NOMO-1 treated with DMSO at 0.1 percent for 48 hours (cell line): ENCODE data around the gene RPS28.
"Not testable (repeated sequence)": the region's sequence is repeated elsewhere in the genome, so short reads cannot be mapped to it uniquely, and the experiment has no call there.

Experiments used
- DNase-seq: peaks from one replicate; lab custom pipeline; 2025; ENCODE audit not compliant: unreplicated experiment; lab: John Stamatoyannopoulos, UW

Gene RPS28

DNA sequence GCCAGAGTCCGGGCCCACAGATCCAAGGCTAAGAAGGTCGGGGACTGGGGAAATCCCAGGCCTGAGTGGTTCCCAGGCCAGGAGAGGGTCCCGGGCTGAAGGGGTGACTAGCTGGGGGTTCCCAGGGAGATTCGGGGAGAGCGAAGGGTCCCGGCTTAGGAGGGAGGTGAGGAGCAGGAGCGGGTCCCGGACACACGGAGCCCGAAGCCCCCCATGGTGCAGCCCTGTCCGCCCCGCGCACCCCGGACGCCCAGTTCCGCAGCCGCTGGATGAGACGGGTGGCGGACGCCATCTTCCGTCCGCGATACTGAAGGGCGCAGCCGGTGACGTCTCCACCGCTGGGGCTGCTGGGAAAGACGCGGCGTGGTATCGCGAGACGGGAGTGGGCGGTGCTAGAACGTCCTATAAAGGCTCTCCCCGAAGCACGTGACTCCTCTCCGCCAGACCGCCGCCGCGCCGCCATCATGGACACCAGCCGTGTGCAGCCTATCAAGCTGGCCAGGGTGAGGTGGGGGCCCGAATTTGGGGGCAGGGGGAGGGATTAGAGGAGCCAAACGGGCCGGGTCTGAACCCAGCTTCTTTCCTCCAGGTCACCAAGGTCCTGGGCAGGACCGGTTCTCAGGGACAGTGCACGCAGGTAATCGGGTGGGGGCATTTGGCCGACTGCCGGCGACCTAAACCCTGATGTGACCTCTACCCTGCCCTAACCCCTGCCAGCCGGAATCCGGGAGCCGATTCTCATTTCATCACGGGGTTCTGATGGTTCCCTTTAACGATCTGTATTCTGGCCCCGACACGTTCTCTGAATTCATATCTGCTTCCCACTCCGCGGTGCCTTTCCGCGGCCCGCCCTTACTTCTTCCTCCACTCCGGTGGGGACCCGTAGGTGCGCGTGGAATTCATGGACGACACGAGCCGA, at the start of gene RPS28, which contains the start of gene NDUFA7:
Gene RPS28, plus strand, starts transcription at position 430 of the 919 bp plus-strand sequence. Its CDS starts 35 bp downstream, at position 465.
Gene NDUFA7, minus strand, starts transcription at position 309 of the 919 bp plus-strand sequence. Its CDS starts 17 bp downstream, at position 292.
- DNase-seq = peak; percentile 92

DNA sequence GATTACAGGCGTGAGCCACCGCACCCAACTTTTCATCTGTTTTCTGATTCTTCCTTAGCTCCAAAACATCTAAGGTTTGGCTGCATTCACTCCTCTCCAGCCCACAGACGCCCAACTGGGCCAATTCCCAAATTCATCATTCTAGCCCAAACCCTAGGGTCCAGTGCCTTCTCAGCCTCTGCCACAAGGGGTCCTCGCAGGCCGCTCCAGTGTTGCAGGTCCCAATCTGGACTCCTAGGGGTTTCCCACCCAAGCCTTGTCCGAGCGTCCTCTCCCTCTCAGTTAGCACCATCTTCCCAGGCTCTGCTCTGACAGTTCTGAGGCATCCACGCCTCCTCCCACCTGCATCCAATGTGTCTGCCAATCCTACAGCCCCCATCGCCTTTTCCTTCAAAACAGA, 44.8 kb upstream of the RPS28 start:
- DNase-seq = not testable (repeated sequence)

DNA sequence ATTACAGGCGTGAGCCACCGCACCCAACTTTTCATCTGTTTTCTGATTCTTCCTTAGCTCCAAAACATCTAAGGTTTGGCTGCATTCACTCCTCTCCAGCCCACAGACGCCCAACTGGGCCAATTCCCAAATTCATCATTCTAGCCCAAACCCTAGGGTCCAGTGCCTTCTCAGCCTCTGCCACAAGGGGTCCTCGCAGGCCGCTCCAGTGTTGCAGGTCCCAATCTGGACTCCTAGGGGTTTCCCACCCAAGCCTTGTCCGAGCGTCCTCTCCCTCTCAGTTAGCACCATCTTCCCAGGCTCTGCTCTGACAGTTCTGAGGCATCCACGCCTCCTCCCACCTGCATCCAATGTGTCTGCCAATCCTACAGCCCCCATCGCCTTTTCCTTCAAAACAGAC, 30.0 kb upstream of the RPS28 start:
- DNase-seq = not testable (repeated sequence)

DNA sequence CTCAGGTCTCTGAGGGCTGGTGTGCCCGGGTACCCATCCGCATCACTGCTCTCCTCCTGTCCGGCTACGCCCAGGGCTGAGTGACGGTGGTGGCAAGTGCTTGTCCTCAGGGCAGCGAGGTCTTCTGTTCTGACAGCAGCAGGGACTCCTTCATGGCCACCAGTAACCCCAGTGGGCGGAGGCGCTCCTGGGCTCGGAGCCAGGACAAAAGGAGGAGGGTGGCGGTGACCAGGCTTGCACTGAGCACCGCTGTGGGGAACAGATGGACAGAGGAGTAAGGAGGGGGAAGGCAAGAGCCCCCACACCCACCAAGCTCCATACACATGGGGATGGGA, 19.0 kb upstream of the RPS28 start:
- DNase-seq = no peak

DNA sequence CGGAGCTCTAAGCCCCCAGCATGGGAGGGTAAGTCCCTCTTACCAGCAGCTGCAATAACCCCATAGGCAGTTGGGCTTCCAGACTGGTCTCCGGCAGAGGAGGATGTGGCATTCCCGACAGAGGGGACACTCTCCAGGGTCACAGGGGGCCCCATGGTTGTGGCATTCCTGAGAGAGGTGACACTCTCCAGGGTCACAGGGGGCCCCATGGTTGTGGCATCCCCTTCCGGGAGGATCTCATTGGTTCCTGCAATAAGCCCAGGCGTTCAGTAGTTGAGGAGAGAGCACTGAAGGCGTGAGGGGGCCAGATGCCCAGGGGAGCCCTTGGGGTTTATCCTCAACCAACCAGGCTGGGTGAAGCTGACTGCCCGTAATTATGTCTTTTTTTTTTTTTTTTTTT, 18.6 kb upstream of the RPS28 start:
- no peak for DNase-seq

DNA sequence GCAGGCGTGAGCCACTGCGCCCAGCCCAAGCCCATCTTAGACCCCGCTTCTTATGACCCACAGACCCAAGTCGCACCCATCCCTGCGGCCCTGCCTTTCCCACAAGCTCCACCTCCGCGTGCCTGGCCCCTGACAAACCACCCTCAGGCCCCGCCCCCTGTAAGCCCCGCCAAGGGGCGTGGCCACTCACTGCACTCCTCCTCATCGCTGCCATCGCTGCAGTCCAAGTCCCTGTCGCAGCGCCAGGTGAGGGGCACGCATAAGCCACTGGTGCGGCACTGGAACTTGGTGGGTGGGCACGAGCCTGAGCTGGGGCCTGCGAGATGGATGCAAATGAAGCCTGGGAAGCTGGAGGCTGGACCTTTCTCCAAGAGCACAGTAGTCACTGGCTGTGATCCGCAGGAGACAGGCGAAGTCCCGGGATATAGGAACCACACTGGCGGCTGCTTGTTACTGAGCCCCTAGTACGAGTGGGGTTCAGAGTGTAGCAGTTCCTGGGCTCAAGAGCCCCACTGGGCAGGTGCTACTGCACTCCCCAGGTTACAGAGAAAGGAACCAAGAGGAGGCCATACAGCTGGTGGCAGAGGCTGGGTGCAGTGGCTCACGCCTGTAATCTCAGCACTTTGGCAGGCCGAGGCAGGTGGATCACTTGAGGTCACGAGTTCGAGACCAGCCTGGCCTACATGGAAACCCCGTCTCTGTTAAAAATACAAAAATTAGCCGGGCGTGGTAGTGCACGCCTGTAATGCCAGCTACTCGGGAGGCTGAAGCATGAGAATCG, 16.3 kb upstream of the RPS28 start:
- no peak for DNase-seq

DNA sequence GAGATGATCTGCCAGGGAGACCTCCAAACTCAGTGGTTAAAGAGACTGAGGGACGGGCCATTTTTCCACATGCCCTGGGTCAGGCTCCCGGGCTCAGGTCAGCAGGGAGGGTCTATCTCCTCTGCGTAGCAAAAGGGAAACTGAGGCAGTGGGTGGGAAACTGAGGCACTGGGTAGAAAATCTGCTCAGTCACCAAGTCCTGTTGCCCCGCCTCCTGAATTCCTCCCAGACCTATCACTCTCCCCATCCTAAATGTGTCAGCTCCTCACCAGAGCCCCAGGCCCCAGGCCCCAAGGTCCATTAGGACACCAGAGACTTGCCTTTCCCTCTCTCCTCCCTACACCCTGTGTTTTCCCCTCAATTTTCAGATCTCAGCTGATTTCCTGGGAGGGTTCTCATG, 15.5 kb upstream of the RPS28 start:
- no peak for DNase-seq

DNA sequence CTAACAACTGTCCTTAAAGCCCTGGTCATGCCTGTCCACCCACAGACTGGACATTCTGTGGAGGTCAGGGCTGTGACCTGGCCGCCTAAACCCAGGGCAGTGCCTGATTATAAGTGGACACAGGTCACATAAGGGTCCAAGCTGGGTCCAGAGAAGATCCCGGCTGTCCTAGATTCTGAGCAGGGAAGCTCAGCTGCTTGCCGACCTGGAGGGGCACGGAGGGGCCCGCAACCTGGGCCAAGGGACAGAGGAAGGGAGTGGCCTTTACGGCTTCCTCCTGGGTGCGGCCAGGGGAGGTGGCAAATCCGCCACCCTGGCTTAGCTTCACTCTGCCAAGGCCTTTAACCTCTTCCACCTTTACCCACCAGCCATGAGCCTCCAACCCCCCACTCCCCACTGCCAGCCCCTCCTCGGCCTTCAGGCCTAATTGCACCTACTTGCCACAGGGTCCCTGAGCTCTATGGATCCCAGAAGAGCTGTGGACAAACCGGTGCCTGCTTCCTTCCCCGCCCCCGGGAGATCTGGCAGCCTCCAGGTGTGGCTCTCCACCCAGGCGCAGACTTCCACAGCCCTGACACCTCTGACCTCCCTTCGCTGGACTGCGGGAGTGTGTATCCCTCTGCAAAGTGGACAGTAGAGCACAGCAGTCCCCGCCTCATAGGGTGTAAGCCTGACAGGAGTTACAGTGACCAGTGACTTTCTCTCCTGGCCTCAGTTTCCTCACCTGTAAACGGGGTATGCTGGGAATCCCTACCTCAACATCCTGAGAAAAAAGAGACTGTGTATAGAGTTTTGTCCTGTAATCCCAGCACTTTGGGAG, 14.9 kb upstream of the RPS28 start:
- no peak for DNase-seq

DNA sequence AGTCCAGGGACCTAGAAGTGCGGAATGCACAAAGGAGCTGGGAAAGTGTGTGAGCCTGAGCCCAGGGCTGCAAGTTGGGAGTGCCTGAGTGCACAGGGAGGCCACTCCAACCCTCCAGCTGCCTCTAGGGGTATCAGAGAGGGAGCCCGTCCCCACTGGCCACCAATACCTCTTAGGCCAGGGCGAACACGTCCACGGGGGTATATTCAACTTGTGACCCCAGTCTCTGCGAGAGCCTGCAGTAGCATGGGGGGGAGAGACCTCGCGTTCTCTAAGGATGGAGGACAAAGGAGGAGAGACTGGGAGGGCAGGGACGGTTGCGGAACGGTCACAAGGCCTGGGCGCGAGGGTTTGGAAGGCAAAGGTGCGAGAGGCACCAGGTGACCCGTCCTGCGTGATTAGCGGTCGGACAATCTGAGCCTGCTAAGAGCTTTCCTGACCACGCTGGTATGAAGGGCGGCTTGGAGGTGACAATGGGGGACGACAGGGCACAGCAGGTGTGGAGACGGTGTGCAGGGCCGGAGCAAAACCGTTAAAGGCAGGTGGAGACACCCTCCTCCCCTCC, 13.8 kb upstream of the RPS28 start:
- no peak for DNase-seq

DNA sequence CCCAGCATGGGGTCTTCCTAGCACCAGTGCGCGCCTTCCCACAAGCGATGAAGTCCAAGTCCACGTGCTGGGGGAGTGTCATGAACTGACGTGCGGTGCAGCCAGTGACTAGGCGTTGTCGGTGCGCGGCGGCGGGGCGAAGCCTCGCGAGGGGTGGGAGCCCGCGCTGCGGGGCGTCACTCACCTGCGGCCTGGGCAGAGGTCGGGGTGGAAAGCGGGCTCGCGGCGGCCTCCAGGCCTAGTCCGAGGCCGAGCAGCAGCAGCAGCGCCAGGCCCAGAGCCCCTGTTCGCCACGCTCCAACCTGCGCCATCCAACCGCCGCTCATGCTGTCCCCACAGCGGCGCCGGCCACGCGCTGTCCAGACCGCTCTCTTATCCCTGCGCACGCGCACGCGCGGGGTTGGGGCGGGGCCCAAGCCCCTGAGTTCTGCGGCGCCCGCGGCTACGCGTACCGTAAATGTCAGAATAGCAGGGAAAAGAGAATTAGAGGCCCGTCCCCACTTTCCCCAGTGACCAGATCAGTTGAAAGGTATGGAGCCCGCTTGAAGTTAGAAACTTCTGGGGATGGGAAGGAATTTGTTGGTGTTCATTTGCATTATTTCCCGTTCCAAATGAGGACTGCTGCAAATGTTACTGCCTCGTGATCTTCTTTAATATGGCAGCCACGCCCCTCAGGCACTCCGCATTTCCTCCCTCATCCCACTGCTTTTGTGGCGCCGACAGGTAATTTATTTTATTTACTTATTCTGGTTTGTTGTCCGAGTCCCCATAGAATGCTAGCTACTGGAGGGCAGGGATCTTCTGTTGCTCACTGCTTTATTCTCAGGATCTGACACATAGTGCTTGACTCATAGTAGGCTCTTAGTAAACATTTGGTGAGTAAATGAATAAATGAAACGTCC, 13.1 kb upstream of the RPS28 start, which contains the start of gene CD320:
Gene CD320, minus strand, starts transcription at position 394 of the 902 bp plus-strand sequence. Its CDS starts 68 bp downstream, at position 326.
- DNase-seq = peak; percentile 58

DNA sequence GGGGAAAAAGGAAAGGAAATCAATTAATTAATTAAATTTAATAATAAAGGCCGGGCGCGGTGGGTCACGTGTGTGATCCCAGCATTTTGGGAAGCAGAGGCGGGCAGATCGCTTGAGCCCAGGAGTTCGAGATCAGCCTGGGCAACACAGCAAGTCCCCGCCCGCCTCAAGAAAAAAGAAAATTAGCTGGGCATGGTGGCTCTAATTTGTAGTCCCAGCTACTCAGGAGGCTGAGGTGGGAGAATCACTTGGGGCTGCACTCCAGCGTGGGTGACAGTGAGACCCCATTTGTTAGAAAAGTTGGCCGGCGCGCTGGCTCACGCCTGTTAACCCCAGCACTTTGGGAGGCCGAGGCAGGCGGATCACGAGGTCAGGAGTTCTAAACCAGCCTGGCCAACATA, 12.4 kb upstream of the RPS28 start:
- no peak for DNase-seq

DNA sequence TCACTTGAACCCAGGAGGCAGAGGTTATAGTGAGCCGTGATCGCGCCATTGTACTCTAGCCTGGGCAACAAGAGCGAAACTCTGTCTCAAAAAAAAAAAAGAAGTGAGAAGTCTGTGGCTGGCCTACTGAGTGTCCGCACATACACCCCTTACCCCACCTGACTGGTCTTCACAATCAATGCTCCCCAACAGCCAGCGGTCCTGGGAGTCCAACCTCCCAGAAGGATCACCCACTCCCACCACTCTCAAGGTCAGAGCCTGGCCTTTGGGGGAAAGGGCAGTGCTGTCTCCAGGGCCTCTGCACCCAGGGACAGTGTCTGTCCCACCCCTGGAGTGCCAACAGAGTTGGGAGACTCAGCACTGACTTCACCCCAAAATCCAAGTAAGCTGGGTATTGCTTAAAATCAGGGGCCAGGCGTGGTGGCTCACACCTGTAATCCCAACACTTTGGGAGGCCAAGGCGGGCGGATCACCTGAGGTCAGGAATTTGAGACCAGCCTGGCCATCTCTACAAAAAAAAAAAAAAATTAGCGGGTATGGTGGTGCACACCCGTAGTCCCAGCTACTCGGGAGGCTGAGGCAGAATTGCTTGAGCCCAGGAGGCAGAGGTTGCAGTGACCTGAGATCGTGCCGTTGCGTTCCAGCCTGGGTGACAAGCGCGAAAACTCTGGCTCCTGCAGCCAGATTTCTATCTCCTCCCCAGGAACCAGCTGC, 10.8 kb upstream of the RPS28 start:
- no peak for DNase-seq

DNA sequence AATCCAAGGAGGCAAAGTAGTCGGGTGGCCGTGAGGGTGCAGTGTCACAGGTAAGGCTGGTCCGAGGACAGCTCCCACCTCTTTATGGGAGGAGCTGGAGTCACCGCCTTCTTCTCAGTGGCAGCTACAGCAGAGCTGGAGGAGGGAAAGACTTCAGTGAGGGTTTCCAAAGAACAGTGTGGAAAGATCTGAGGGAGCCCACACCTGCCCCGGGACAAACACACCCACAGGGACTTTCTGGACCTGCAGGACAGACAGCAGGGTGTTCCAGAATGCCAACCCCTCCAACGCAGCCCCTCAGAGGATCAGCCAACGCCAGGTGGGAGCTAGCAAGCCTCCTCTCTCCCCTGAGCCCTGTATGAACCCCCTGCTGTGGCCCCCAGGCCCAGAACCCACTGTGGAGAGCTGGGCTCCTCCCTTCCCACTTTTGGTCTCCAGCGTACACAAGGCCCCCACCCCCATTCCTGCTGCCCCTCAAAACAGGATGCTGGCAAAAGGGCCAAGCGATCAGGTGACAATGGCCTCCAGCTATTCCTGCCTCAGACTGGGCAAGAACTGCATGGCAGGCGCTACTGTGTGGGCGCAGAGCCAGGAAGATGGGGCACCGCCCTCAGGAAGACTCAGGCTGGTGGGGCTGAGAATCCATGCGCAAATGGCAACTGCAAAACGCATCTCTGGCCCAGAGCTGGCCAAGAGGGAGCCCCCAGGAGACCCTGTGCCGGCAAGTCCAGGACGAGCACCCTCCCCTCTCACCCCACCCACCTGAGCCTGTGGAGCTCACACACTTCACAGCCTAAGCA, 9.6 kb upstream of the RPS28 start:
- no peak for DNase-seq

DNA sequence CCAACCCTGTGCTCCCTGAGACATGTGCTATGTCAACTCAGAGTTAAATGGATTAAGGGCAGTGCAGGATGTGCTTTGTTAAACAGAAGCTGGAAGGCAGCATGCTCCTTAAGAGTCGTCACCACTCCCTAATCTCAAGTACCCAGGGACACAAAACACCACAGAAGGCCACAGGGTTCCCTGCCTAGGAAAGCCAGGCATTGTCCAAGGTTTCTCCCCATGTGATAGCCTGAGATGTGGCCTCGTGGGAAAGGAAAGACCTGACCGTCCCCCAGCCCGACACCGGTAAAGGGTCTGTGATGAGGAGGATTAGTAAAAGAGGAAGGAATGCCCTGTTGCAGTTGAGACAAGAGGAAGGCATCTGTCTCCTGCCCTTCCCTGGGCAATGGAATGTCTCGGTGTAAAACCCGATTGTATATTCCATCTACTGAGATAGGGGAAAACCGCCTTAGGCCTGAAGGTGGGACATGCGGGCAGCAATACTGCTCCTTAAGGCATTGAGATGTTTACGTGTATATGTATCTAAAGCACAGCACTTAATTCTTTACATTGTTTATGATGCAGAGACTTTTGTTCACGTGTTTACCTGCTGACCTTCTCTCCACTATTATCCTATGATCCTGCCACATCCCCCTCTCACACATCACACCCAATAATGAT, 6.2 kb upstream of the RPS28 start:
- not testable (repeated sequence) for DNase-seq

DNA sequence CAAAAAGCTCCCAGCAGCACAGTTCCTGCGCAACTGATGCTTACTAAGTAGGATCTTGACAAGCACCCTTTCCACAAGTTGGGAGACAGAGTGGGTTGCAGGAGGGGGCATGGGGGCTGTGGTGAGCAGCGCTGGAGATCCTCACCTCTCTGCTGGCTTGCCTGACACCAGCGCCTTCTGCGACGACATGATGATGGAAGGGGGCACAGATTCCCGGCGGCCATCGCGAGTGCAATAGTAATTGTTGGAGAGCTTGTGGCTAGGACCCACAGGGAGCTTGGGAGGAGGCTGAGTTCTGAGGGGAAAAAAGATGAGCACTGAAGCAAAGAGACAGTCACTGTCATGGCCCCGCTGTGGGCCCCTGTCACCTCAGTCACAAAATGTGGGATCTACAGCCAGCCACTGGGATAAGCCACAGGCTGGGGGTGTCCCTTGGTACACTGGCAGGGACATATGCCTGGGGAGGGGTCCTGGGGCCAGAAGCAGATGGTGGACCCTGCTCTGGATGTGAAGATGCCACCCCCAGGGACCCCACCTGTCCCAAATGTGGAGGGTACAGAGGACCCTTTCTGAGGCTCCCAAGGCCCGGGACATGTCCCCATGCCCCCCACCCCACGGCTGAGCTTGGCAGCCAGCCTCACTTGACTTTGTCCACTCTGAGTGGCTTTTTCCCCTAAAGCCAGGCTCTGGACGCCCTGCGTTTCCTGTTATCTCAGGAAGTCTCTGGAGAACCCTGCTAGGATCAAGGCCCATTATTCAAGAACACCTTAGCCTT, 4.8 kb upstream of the RPS28 start:
- no peak for DNase-seq

DNA sequence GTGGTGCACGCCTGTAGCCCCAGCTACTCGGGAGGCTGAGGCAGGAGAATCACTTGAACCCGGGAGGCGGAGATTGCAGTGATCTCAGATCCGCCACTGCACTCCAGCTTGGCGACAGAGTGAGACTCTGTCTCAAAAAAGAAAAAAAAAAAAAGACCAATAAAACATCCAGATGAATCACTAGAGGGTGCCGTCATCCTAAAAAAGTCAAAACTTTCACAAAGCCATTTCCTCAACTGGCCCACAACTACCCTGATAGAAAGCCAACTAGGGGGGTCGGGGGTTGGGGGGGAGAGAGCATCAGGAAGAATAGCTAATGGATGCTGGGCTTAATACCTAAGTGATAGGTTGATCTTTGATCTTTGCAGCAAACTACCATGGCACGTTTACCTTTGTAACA, 2.5 kb upstream of the RPS28 start:
- not testable (repeated sequence) for DNase-seq
